Measurements from ENCODE around the gene GAMT.

Gene GAMT

GRCh38 chr19:1417681-1418495, 16.5 kb upstream of the GAMT start:
- no peaks in the 10 kb centered on the region for H3K9me3 ChIP-seq (ENCODE audit: severe bottlenecking)
- no peak overlapping the region for H3K4me3 ChIP-seq (ENCODE audit: low read depth, low read length)
- H3K27ac ChIP-seq = no peak overlapping the region
- H3K27me3 ChIP-seq (ENCODE audit: insufficient read depth, low read depth, severe bottlenecking) = no peaks in the 10 kb centered on the region
- DNase-seq = no peak
- TF ChIP-seq CTCF (IDR thresholded peaks at IDR 0.05; ENCODE audit: low read depth, low read length) = no peak
- H3K36me3 ChIP-seq = peaks cover 74% of the 10 kb centered on the region

- Histone ChIP-seq H3K27ac (no peak overlapping the region), H3K27me3 (ENCODE audit: insufficient read depth, low read depth, severe bottlenecking) (no peaks in the 10 kb centered on the region), H3K9me3 (ENCODE audit: severe bottlenecking) (no peaks in the 10 kb centered on the region), H3K36me3 (peaks cover 74% of the 10 kb centered on the region), H3K4me3 (ENCODE audit: low read depth, low read length) (no peak overlapping the region)
- no peak for DNase-seq
- TF ChIP-seq CTCF (IDR thresholded peaks at IDR 0.05; ENCODE audit: low read depth, low read length) = no peak
These were observed 15.8 kb upstream of the GAMT start for GRCh38 chr19:1417145-1417544.

- Histone ChIP-seq H3K9me3 (ENCODE audit: severe bottlenecking) (no peaks in the 10 kb centered on the region), H3K4me3 (ENCODE audit: low read depth, low read length) (no peak overlapping the region), H3K27ac (no peak overlapping the region), H3K27me3 (ENCODE audit: insufficient read depth, low read depth, severe bottlenecking) (no peaks in the 10 kb centered on the region), H3K36me3 (peaks cover 74% of the 10 kb centered on the region)
- no peak for DNase-seq
- no peak for TF ChIP-seq CTCF (IDR thresholded peaks at IDR 0.05; ENCODE audit: low read depth, low read length)
These were observed 14.9 kb upstream of the GAMT start for GRCh38 chr19:1416014-1416841.

- Histone ChIP-seq H3K27me3 (ENCODE audit: insufficient read depth, low read depth, severe bottlenecking) (no peaks in the 10 kb centered on the region), H3K27ac (no peak overlapping the region), H3K4me3 (ENCODE audit: low read depth, low read length) (no peak overlapping the region), H3K36me3 (peaks cover 86% of the 10 kb centered on the region), H3K9me3 (ENCODE audit: severe bottlenecking) (no peaks in the 10 kb centered on the region)
- no peak for DNase-seq
- no peak for TF ChIP-seq CTCF (IDR thresholded peaks at IDR 0.05; ENCODE audit: low read depth, low read length)
These were observed 11.9 kb upstream of the GAMT start for GRCh38 chr19:1412995-1413800.

GRCh38 chr19:1412323-1412923, 11.1 kb upstream of the GAMT start:
- no peak overlapping the region for H3K4me3 ChIP-seq (ENCODE audit: low read depth, low read length)
- no peaks in the 10 kb centered on the region for H3K9me3 ChIP-seq (ENCODE audit: severe bottlenecking)
- peaks cover 82% of the 10 kb centered on the region for H3K36me3 ChIP-seq
- no peak for TF ChIP-seq CTCF (IDR thresholded peaks at IDR 0.05; ENCODE audit: low read depth, low read length)
- no peak for DNase-seq
- H3K27me3 ChIP-seq (ENCODE audit: insufficient read depth, low read depth, severe bottlenecking) = no peaks in the 10 kb centered on the region
- H3K27ac ChIP-seq = no peak overlapping the region

All from WERI-Rb-1 (cell line).